COLO668 (cell line): ENCODE results near the gene SYNE1.
"Not testable (repeated sequence)": the region's sequence is repeated elsewhere in the genome, so short reads cannot be mapped to it uniquely, and the experiment has no call there.

ENCODE experiments used
- DNase-seq: peaks from one replicate; lab custom pipeline; 2025; ENCODE audit not compliant: unreplicated experiment; lab: John Stamatoyannopoulos, UW

Gene SYNE1

DNA sequence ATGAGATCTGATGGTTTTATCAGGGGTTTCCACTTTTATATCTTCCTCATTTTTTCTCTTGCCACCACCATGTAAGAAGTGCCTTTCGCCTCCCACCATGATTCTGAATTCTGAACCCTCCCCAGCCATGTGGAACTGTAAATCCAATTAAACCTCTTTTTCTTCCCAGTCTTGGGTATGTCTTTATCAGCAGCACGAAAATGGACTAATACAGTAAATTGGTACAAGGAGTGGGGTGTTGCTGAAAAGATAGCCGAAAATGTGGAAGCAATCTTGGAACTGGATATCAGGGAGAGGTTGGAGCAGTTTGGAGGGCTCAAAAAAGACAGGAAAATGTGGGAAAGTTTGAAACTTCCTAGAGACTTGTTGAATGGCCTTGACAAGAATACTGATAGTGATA, 560.9 kb downstream of the SYNE1 start:
- DNase-seq = not testable (repeated sequence)

DNA sequence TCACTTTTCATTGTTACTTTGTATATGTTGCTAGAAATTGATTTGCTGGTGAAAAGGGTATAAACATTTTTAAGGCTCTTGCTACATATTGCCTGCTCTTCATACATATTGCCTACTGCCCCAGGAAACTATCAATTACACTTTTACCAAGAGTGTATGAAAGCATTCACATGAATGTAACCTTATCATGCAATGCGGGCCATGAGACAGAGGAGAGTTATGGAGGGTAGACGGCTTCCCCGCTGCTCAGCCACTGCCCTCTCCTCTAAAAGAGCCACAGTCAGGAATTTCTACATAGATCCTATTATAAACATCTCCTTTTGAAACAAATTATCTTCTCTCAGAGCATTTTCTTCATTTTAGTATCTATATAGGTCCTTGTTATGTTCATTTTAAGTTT, 565.3 kb downstream of the SYNE1 start:
- DNase-seq = no peak
